GM12875 (cell line): ENCODE results near the gene LIX1L.

Experiments used
- H3K4me3 ChIP-seq: one replicate; pipeline ENCODE4 v1.5.1; 2011; ENCODE audit warnings: low read depth, low read length, control low read depth
- TF ChIP-seq, protein P1 (sequence below): IDR thresholded peaks from 2 replicates; pipeline ENCODE4 v1.5.1; 2011; ENCODE audit warnings: low read depth, mild to moderate bottlenecking, control low read depth, inconsistent platforms, low read length, moderate library complexity, borderline replicate concordance; ENCODE audit not compliant: insufficient read depth

LIX1L gene

GRCh38 chr1:145985129-145985501 is 27.3 kb upstream of the LIX1L start:
- TF ChIP-seq, protein P1, sequence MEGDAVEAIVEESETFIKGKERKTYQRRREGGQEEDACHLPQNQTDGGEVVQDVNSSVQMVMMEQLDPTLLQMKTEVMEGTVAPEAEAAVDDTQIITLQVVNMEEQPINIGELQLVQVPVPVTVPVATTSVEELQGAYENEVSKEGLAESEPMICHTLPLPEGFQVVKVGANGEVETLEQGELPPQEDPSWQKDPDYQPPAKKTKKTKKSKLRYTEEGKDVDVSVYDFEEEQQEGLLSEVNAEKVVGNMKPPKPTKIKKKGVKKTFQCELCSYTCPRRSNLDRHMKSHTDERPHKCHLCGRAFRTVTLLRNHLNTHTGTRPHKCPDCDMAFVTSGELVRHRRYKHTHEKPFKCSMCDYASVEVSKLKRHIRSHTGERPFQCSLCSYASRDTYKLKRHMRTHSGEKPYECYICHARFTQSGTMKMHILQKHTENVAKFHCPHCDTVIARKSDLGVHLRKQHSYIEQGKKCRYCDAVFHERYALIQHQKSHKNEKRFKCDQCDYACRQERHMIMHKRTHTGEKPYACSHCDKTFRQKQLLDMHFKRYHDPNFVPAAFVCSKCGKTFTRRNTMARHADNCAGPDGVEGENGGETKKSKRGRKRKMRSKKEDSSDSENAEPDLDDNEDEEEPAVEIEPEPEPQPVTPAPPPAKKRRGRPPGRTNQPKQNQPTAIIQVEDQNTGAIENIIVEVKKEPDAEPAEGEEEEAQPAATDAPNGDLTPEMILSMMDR, result no peak
- no peak overlapping the region for H3K4me3 ChIP-seq

GRCh38 chr1:145983960-145984830 is 26.4 kb upstream of the LIX1L start:
- H3K4me3 ChIP-seq, result no peak overlapping the region
- TF ChIP-seq, protein P1, result no peak

- no peak overlapping the region for H3K4me3 ChIP-seq
- TF ChIP-seq, protein P1, result no peak
Measured at GRCh38 chr1:145983206-145983675, 25.4 kb upstream of the LIX1L start.

- TF ChIP-seq, protein P1, result no peak
- H3K4me3 ChIP-seq, result no peak overlapping the region
Measured at GRCh38 chr1:145982010-145982723, 24.4 kb upstream of the LIX1L start.

GRCh38 chr1:145980457-145980994 is 22.7 kb upstream of the LIX1L start:
- TF ChIP-seq, protein P1, result no peak
- H3K4me3 ChIP-seq, result no peak overlapping the region

DNA sequence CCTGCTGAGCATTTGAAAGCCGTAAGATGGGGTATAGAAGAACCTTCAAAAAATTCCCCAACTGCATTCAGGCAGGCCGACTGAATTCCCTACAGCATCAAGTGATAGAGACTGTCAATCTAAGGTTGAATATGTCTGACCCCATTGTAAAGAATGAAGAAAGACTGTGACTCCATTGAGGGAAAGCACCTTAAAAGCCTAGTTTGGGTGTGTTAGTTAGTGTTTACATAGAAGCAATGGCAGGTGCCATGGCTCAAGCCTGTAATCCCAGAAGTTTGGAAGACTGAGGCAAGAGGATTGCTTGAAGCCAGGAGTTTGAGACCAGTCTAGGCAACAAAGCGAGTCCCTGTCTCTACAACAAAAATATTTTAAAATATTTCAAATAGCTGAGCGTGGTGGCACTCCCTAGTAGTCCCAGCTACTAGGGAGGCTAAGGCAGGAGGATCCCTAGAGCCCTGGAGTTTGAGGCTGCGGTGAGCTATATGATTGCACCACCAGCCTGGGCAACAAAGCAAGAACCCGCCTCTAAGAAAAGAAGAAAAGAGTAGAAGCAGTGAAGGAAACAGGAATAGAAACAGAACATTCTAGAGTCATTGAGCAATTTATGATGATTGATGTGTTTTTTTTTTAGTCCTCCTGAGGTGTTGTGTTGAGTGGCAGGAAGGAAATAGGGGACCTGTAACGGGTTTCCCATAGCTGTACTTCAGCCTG is 22.1 kb upstream of the LIX1L start:
- no peak overlapping the region for H3K4me3 ChIP-seq
- TF ChIP-seq, protein P1, result no peak
